K562 (cell line): ENCODE measurements around the gene SND1. TPM values are rescaled to one million over a fixed set of nuclear protein-coding genes. Genes with fewer than 3 reads are reported as not detected.

Source experiments
- ATAC-seq: fragments of 200-7000 bp; cut with Tn5 transposase; 3 replicates; pipeline ENCODE4 v1.9.1; 2020; ENCODE audit warnings: moderate library complexity
- BruUV-seq: library from RNA; stranded (reverse); fragments of 400-500 nt; replicated peaks from 2 replicates; lab custom pipeline; 2021; lab: Mats Ljungman, UMichigan
- CTCF ChIA-PET: fragments of 300-600 bp; formaldehyde crosslinking; extraction: SDS; loops from one replicate; lab custom pipeline; 2021; ENCODE audit warnings: low intra/inter-chr PET ratio; lab: Yijun Ruan, JAX
- POLR2A ChIA-PET: fragments of 300-600, 350-650 bp; sonication (Branson Sonifier 250); formaldehyde crosslinking; extraction: SDS; loops from one replicate; lab custom pipeline; 2021; ENCODE audit warnings: antibody characterized with exemption, inconsistent platforms; lab: Yijun Ruan, JAX
- DNase-seq, 4 experiments: peaks; one replicate each; pipeline versions ENCODE4 v3.0.0 to v3.0.0-alpha.2; 2011 to 2018; ENCODE audit warnings: low spot score in 3 of 4, mixed read lengths in 3 of 4; ENCODE audit errors: extremely low read depth in 1 of 4
- FAIRE-seq: peaks from 2 replicates; lab custom pipeline; 2011; peaks lifted over from hg19 to GRCh38; lab: Jason Lieb, UNC
- H2AFZ ChIP-seq: 2 replicates; pipeline ENCODE4 v1.6.0; 2011; ENCODE audit warnings: low read depth, low read length, control low read depth, inconsistent platforms
- H3K27ac ChIP-seq: fragments of 200-600 bp; 3 replicates; pipeline ENCODE4 v1.8.0; 2011; ENCODE audit warnings: low read depth, mild to moderate bottlenecking, control low read depth, inconsistent platforms, low read length, moderate library complexity, mixed read lengths; ENCODE audit errors: extremely low read depth
- H3K27me3 ChIP-seq, 2 experiments: fragments of 300-600 bp in 1 of 2; 2 replicates in 1 of 2; 3 replicates in 1 of 2; pipeline versions ENCODE4 v1.6.0 to v1.8.0; 2011; ENCODE audit warnings: inconsistent platforms in 2 of 2, low read length in 2 of 2, mild to moderate bottlenecking in 1 of 2, mixed read lengths in 1 of 2, moderate library complexity in 1 of 2; ENCODE audit not compliant: control insufficient read depth in 2 of 2, insufficient read depth in 2 of 2
- H3K36me3 ChIP-seq: fragments of 300-600 bp; 3 replicates; pipeline ENCODE4 v1.8.0; 2011; ENCODE audit warnings: mild to moderate bottlenecking, low read length, inconsistent platforms; ENCODE audit not compliant: control insufficient read depth, insufficient read depth
- H3K4me1 ChIP-seq, 2 experiments: fragments of 200-600 bp in 1 of 2; replicated peaks in 1 of 2; 2 replicates in 1 of 2; 3 replicates in 1 of 2; pipeline versions ENCODE4 v1.5.1 to v1.8.0; 2011; ENCODE audit warnings: inconsistent platforms in 2 of 2, low read length in 2 of 2, mild to moderate bottlenecking in 1 of 2, mixed read lengths in 1 of 2, moderate library complexity in 1 of 2; ENCODE audit not compliant: control insufficient read depth in 2 of 2, insufficient read depth in 2 of 2
- H3K4me2 ChIP-seq: 2 replicates; pipeline ENCODE4 v1.6.1; 2011; ENCODE audit warnings: low read length, control low read depth, inconsistent platforms, mixed read lengths; ENCODE audit not compliant: insufficient read depth
- H3K4me3 ChIP-seq: fragments of 200-600 bp; sonication (generic), shearing (Covaris generic); 2 replicates; pipeline ENCODE4 v1.5.1; 2016; ENCODE audit warnings: control low read depth, inconsistent platforms
- H3K79me2 ChIP-seq: fragments of 200-600 bp; 3 replicates; pipeline ENCODE4 v1.8.0; 2011; ENCODE audit warnings: low read length, inconsistent platforms; ENCODE audit not compliant: control insufficient read depth, insufficient read depth
- H3K9ac ChIP-seq, 2 experiments: 2 replicates each; pipeline versions ENCODE4 v1.6.0 to v1.6.1; 2011; ENCODE audit warnings: low read depth in 2 of 2, low read length in 2 of 2, control low read depth in 1 of 2, inconsistent platforms in 1 of 2, mild to moderate bottlenecking in 1 of 2, mixed read lengths in 1 of 2; ENCODE audit not compliant: insufficient read depth in 1 of 2
- H3K9me1 ChIP-seq: one replicate; pipeline ENCODE4 v1.6.0; 2011; ENCODE audit warnings: inconsistent platforms, mild to moderate bottlenecking, low read length, moderate library complexity; ENCODE audit not compliant: control insufficient read depth, insufficient read depth
- H3K9me3 ChIP-seq: replicated peaks from 2 replicates; pipeline ENCODE4 v1.5.1; 2011; ENCODE audit warnings: low read depth, low read length, inconsistent platforms; ENCODE audit not compliant: control insufficient read depth, insufficient read depth
- H4K20me1 ChIP-seq: replicated peaks from 2 replicates; pipeline ENCODE4 v1.6.1; 2011; ENCODE audit warnings: low read length, inconsistent platforms, mixed read lengths; ENCODE audit not compliant: control insufficient read depth, insufficient read depth
- CBFA2T3 ChIP-seq: fragments of 450-650 bp; IDR thresholded peaks from 2 replicates; pipeline ENCODE4 v1.6.1; 2017
- CBX1 ChIP-seq: sonication (generic); IDR thresholded peaks from 2 replicates; pipeline ENCODE4 v1.6.1; 2016; ENCODE audit warnings: antibody characterized with exemption, low read depth, mild to moderate bottlenecking
- CBX3 ChIP-seq, 2 experiments: IDR thresholded peaks; 1 replicate in 1 of 2; 2 replicates in 1 of 2; pipeline ENCODE4 v1.6.1; 2012; ENCODE audit warnings: inconsistent platforms in 2 of 2, low read length in 2 of 2, borderline replicate concordance in 1 of 2, control low read depth in 1 of 2
- ESRRB ChIP-seq: fragments of 250-450 bp; sonication (Bioruptor Pico); IDR thresholded peaks from 2 replicates; pipeline ENCODE4 v1.5.0; 2020; ENCODE audit warnings: mild to moderate bottlenecking, moderate library complexity, borderline replicate concordance
- HDAC2 ChIP-seq: fragments of 450-650 bp; IDR thresholded peaks from 2 replicates; pipeline ENCODE4 v1.6.1; 2016; ENCODE audit warnings: mild to moderate bottlenecking
- NEUROD1 ChIP-seq: fragments of 150-350 bp; IDR thresholded peaks from 2 replicates; pipeline ENCODE4 v1.6.1; 2014; ENCODE audit warnings: borderline replicate concordance, low read length, low read depth; ENCODE audit not compliant: partially characterized antibody
- SIRT6 ChIP-seq: IDR thresholded peaks from one replicate; pipeline ENCODE4 v1.6.1; 2012; ENCODE audit warnings: low read depth, mild to moderate bottlenecking, control low read depth, inconsistent platforms, low read length, moderate library complexity
- XRCC5 ChIP-seq: fragments of 200-400 bp; formaldehyde crosslinking; IDR thresholded peaks from 2 replicates; pipeline ENCODE4 v1.6.1; 2017; ENCODE audit warnings: low read depth, mild to moderate bottlenecking, low read length
- YY1 ChIP-seq, 3 experiments: IDR thresholded peaks; 2 replicates each; pipeline ENCODE4 v1.6.1; 2011; ENCODE audit warnings: low read length in 2 of 3, mild to moderate bottlenecking in 2 of 3, moderate library complexity in 2 of 3, borderline replicate concordance in 1 of 3, control low read depth in 1 of 3, low read depth in 1 of 3; ENCODE audit not compliant: insufficient read depth in 3 of 3, insufficient replicate concordance in 2 of 3, control insufficient read depth in 1 of 3, insufficient read length in 1 of 3; ENCODE audit errors: extremely low read depth in 1 of 3
- ZC3H11A ChIP-seq: IDR thresholded peaks from 2 replicates; pipeline ENCODE4 v1.6.1; 2012; ENCODE audit warnings: low read depth, low read length, improper control_type of control experiment
- ZNF140 ChIP-seq: fragments of 250-450 bp; sonication (Bioruptor Pico); IDR thresholded peaks from 2 replicates; pipeline ENCODE4 v1.8.0; 2021; ENCODE audit warnings: moderate library complexity, mild to moderate bottlenecking, inconsistent platforms
- ZNF347 ChIP-seq: fragments of 450-650 bp; formaldehyde crosslinking; IDR thresholded peaks from 2 replicates; pipeline ENCODE4 v1.4.0; 2020; ENCODE audit warnings: low read depth, mild to moderate bottlenecking, moderate library complexity
- ZNF561 ChIP-seq: fragments of 450-650 bp; formaldehyde crosslinking; conservative IDR thresholded peaks from 2 replicates; pipeline ENCODE4 v1.4.0; 2020; ENCODE audit warnings: mild to moderate bottlenecking, moderate library complexity
- WGBS: fragments of 100-300 bp; shearing (Covaris generic); methylation state at CpG from one replicate; pipeline ENCODE4 v1.1.6; 2016; ENCODE audit warnings: low coverage, mixed read lengths; ENCODE audit not compliant: insufficient coverage; ENCODE audit errors: missing lambda C conversion rate; 5-methylcytosine and 5-hydroxymethylcytosine counted together
- in situ Hi-C: fragments of 300-500 bp; cut with MboI; formaldehyde crosslinking; loops from 4 replicates; pipeline ENCODE4 v1.15.0; 2018; ENCODE audit warnings: inconsistent platforms, mixed read lengths
- intact Hi-C: fragments of 100-400 bp; cut with micrococcal nuclease; formaldehyde crosslinking; loops from 2 replicates; pipeline ENCODE4 v1.14.2; 2022
- polyA plus RNA-seq, 8 experiments: library from polyadenylated mRNA; depleted of rRNA in 4 of 8; stranded (reverse) in 5 of 8; unstranded in 3 of 8; fragments of >200 nt; fragmentation: Nextera tagmentation in 2 of 8; fragmentation: Illumina TruSeq in 1 of 8; extraction: Ambion mirVana in 2 of 8; extraction: Trizol in 1 of 8; gene quantifications; 2 replicates each; pipeline versions ENCODE4 v1.2.1 to v1.2.3, GENCODE V29; 2011 to 2014; ENCODE audit warnings: inconsistent platforms in 1 of 8, missing spikeins in 1 of 8
- total RNA-seq, 7 experiments: library from RNA; depleted of rRNA in 6 of 7; stranded (reverse); fragments of >200 nt in 6 of 7; fragmentation: Illumina TruSeq in 2 of 7; extraction: Trizol in 2 of 7; gene quantifications; 2 replicates each; pipeline versions ENCODE4 v1.2.1 to v1.2.3, GENCODE V29; 2011 to 2021; ENCODE audit warnings: low replicate concordance in 1 of 7
- TF ChIP-seq, protein P1 (sequence below), 2 experiments: fragments of 450-650 bp; formaldehyde crosslinking in 1 of 2; IDR thresholded peaks; 2 replicates each; pipeline versions ENCODE4 v1.4.0 to v1.6.1; 2014 to 2020; ENCODE audit warnings: mild to moderate bottlenecking in 2 of 2, borderline replicate concordance in 1 of 2, low read depth in 1 of 2

SND1 gene
- total and polyA plus RNA-seq, 9 of the 15 experiments (the other 6 are each of a cell fraction or from before 2014, with no cell fraction given): 46.5 to 307 (median 191) TPM

DNA sequence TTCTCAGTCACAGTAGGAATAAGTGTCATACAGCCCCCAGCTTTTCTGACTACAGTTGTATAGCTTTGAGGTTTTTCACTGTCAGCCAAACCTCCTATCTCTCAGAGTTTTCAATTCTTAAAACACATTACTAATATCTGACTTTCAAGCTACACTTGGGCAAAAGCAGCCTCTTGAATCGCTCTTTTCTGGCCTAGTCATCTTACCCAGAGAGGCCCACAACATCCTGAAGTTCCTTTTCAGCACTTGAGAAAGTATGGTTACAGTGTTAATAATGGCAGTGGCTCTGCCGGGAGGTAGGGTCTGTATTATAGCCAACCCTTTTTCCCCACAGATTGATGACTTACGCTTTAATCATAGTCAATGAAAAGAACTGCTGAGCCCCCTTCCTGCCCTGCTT, 198.2 kb downstream of the SND1 start:
- H2AFZ ChIP-seq: no peak overlapping the region
- 91% methylated on average over 3 of the region's 3 CpGs for WGBS
- no peak for ATAC-seq
- H3K9ac ChIP-seq: no peak overlapping the region
- CTCF ChIA-PET: no interaction called here
- H3K4me3 ChIP-seq: no peak overlapping the region
- TF ChIP-seq, protein P1, sequence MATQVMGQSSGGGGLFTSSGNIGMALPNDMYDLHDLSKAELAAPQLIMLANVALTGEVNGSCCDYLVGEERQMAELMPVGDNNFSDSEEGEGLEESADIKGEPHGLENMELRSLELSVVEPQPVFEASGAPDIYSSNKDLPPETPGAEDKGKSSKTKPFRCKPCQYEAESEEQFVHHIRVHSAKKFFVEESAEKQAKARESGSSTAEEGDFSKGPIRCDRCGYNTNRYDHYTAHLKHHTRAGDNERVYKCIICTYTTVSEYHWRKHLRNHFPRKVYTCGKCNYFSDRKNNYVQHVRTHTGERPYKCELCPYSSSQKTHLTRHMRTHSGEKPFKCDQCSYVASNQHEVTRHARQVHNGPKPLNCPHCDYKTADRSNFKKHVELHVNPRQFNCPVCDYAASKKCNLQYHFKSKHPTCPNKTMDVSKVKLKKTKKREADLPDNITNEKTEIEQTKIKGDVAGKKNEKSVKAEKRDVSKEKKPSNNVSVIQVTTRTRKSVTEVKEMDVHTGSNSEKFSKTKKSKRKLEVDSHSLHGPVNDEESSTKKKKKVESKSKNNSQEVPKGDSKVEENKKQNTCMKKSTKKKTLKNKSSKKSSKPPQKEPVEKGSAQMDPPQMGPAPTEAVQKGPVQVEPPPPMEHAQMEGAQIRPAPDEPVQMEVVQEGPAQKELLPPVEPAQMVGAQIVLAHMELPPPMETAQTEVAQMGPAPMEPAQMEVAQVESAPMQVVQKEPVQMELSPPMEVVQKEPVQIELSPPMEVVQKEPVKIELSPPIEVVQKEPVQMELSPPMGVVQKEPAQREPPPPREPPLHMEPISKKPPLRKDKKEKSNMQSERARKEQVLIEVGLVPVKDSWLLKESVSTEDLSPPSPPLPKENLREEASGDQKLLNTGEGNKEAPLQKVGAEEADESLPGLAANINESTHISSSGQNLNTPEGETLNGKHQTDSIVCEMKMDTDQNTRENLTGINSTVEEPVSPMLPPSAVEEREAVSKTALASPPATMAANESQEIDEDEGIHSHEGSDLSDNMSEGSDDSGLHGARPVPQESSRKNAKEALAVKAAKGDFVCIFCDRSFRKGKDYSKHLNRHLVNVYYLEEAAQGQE (IDR thresholded peaks at IDR 0.05; ENCODE audit: borderline replicate concordance): no peak
- TF ChIP-seq, protein P1 (CRISPR knock-in tag; IDR thresholded peaks at IDR 0.05; ENCODE audit: low read depth): no peak
- no peak for TF ChIP-seq YY1 (IDR thresholded peaks at IDR 0.05; ENCODE audit: borderline replicate concordance in 1 of 3, control insufficient read depth in 1 of 3, extremely low read depth in 1 of 3, insufficient read depth in 3 of 3, insufficient read length in 1 of 3, insufficient replicate concordance in 2 of 3, low read depth in 1 of 3, low read length in 2 of 3)
- no peak for TF ChIP-seq ZNF347 (CRISPR knock-in tag)
- TF ChIP-seq NEUROD1: no peak
- TF ChIP-seq XRCC5: no peak
- TF ChIP-seq CBX3 (IDR thresholded peaks at IDR 0.05; ENCODE audit: borderline replicate concordance in 1 of 2, low read length in 2 of 2): no peak
- no peak for TF ChIP-seq SIRT6
- no peak for TF ChIP-seq ESRRB (CRISPR knock-in tag)
- TF ChIP-seq ZNF561 (CRISPR knock-in tag): no peak
- no peak for TF ChIP-seq CBX1
- no peak for TF ChIP-seq CBFA2T3
- no peak for TF ChIP-seq ZNF140 (CRISPR knock-in tag)
- no peak for TF ChIP-seq ZC3H11A
- no peak for TF ChIP-seq HDAC2
- POLR2A ChIA-PET: interaction anchor here (1.1 to 1.2 kb wide), 2 partner anchors 11 to 15 kb away, joined by 3 read pairs; no protein-coding TSS in a partner anchor
- H3K9me3 ChIP-seq: no peaks in the 10 kb centered on the region
- H4K20me1 ChIP-seq: 0 out of 2 replicates have a peak, but pooled peaks cover 4% of the 10 kb centered on the region
- H3K36me3 ChIP-seq: peaks cover 54% of the 10 kb centered on the region
- H3K9me1 ChIP-seq: no peaks in the 10 kb centered on the region
- H3K27ac ChIP-seq: no peak overlapping the region
- intact Hi-C loops (no loop called here), in situ Hi-C loops (no loop called here)
- H3K4me1 ChIP-seq: 0 out of 5 replicates have a peak, but pooled peaks cover 0 to under 1% of the 10 kb centered on the region in 2 experiments
- no TSS peak for BruUV-seq
- DNase-seq: no peak
- no peak for FAIRE-seq
- H3K79me2 ChIP-seq: no peaks in the 10 kb centered on the region
- no peaks in the 10 kb centered on the region for H3K27me3 ChIP-seq
- no peak overlapping the region for H3K4me2 ChIP-seq
